Stimulated activated naive CD4-positive, alpha-beta T cell treated with Interleukin-2 at 50 U/mL for 16 hours (primary cell): Measurements from ENCODE around the gene FKBP10.

Source experiments
- DNase-seq: peaks from one replicate; lab custom pipeline; 2025; lab: John Stamatoyannopoulos, UW

Gene FKBP10

GRCh38 chr17:41784207-41784744 is 28.5 kb upstream of the FKBP10 start:
- no peak for DNase-seq

GRCh38 chr17:41785091-41785858 is 27.5 kb upstream of the FKBP10 start:
- no peak for DNase-seq

GRCh38 chr17:41785859-41786226 is 27.0 kb upstream of the FKBP10 start:
- DNase-seq = no peak

GRCh38 chr17:41786227-41787020 is 26.4 kb upstream of the FKBP10 start, which contains the start of gene JUP:
Gene JUP (minus strand): TSS chr17:41786711. CDS start chr17:41771854, 14,857 bp downstream.
- peak; percentile 84 for DNase-seq

- no peak for DNase-seq
Measured at GRCh38 chr17:41787021-41787418, 25.8 kb upstream of the FKBP10 start.

- no peak for DNase-seq
Measured at GRCh38 chr17:41792845-41793783, 19.7 kb upstream of the FKBP10 start.

GRCh38 chr17:41793784-41794539 is 18.8 kb upstream of the FKBP10 start:
- no peak for DNase-seq

- DNase-seq = no peak
Measured at GRCh38 chr17:41794540-41794975, 18.2 kb upstream of the FKBP10 start.

- no peak for DNase-seq
Measured at GRCh38 chr17:41796121-41796895, 16.5 kb upstream of the FKBP10 start.

GRCh38 chr17:41797377-41797776 is 15.4 kb upstream of the FKBP10 start:
- no peak for DNase-seq

- DNase-seq = no peak
Measured at GRCh38 chr17:41799366-41799765, 13.4 kb upstream of the FKBP10 start.

GRCh38 chr17:41800601-41801373 is 12.0 kb upstream of the FKBP10 start:
- no peak for DNase-seq

GRCh38 chr17:41801374-41802271 is 11.2 kb upstream of the FKBP10 start:
- DNase-seq = peak; percentile 55

- DNase-seq = no peak
Measured at GRCh38 chr17:41803049-41804020, 9.5 kb upstream of the FKBP10 start.

GRCh38 chr17:41806685-41807445 is 5.9 kb upstream of the FKBP10 start:
- no peak for DNase-seq
